HepG2 (cell line): Measurements from ENCODE around the gene DALRD3. TPM values are rescaled to one million over a fixed set of nuclear protein-coding genes. Genes with fewer than 3 reads are reported as not detected.

Experiments
- GPBP1L1 ChIP-seq: sonication (generic); formaldehyde crosslinking; IDR thresholded peaks from 2 replicates; pipeline ENCODE4 v1.5.0; 2020; ENCODE audit warnings: mild to moderate bottlenecking, missing genetic modification reagents
- KDM3A ChIP-seq: IDR thresholded peaks from 2 replicates; pipeline ENCODE4 v1.6.1; 2018; ENCODE audit warnings: low read depth, missing compliant biosample characterization
- LBX2 ChIP-seq: sonication (generic); formaldehyde crosslinking; IDR thresholded peaks from 2 replicates; pipeline ENCODE4 v1.5.0; 2020; ENCODE audit warnings: missing genetic modification reagents, mild to moderate bottlenecking, borderline replicate concordance
- NCOA1 ChIP-seq: sonication (generic); formaldehyde crosslinking; IDR thresholded peaks from 2 replicates; pipeline ENCODE4 v1.9.0; 2021; ENCODE audit warnings: missing genetic modification reagents
- NCOR1 ChIP-seq: fragments of 200-600 bp; sonication (generic); IDR thresholded peaks from 2 replicates; pipeline ENCODE4 v1.7.0; 2017; ENCODE audit warnings: antibody characterized with exemption, low read length, borderline replicate concordance
- NFATC3 ChIP-seq: sonication (generic); formaldehyde crosslinking; IDR thresholded peaks from 2 replicates; pipeline ENCODE4 v1.5.1; 2020; ENCODE audit warnings: mild to moderate bottlenecking, missing genetic modification reagents
- NR1H2 ChIP-seq: sonication (generic); formaldehyde crosslinking; IDR thresholded peaks from 2 replicates; pipeline ENCODE4 v1.8.1; 2022; ENCODE audit warnings: low read depth, missing genetic modification reagents, borderline replicate concordance
- NR2C2 ChIP-seq: sonication (generic); formaldehyde crosslinking; IDR thresholded peaks from 2 replicates; pipeline ENCODE4 v1.4.0; 2020; ENCODE audit warnings: missing genetic modification reagents, mild to moderate bottlenecking, moderate library complexity, borderline replicate concordance
- SALL2 ChIP-seq: sonication (generic); formaldehyde crosslinking; IDR thresholded peaks from 2 replicates; pipeline ENCODE4 v1.8.1; 2023; ENCODE audit warnings: mild to moderate bottlenecking, missing genetic modification reagents, inconsistent platforms
- SMARCC2 ChIP-seq: fragments of 450-650 bp; IDR thresholded peaks from 2 replicates; pipeline ENCODE4 v1.6.1; 2017; ENCODE audit warnings: antibody characterized with exemption, mild to moderate bottlenecking
- STAG1 ChIP-seq: sonication (generic); formaldehyde crosslinking; IDR thresholded peaks from 2 replicates; pipeline ENCODE4 v1.4.0; 2020; ENCODE audit warnings: missing genetic modification reagents
- ZNF136 ChIP-seq: sonication (generic); formaldehyde crosslinking; IDR thresholded peaks from 2 replicates; pipeline ENCODE4 v1.8.1; 2022; ENCODE audit warnings: low read depth, mild to moderate bottlenecking, moderate library complexity, missing genetic modification reagents
- ZNF138 ChIP-seq: sonication (generic); formaldehyde crosslinking; IDR thresholded peaks from 2 replicates; pipeline ENCODE4 v1.5.0; 2020; ENCODE audit warnings: mild to moderate bottlenecking, low read depth, missing genetic modification reagents
- ZNF337 ChIP-seq: sonication (generic); formaldehyde crosslinking; IDR thresholded peaks from 2 replicates; pipeline ENCODE4 v1.5.1; 2020; ENCODE audit warnings: missing genetic modification reagents, low read depth, mild to moderate bottlenecking, borderline replicate concordance
- ZNF546 ChIP-seq: sonication (generic); formaldehyde crosslinking; conservative IDR thresholded peaks from 2 replicates; pipeline ENCODE4 v1.8.1; 2023; ENCODE audit warnings: mild to moderate bottlenecking, missing genetic modification reagents
- ZSCAN20 ChIP-seq: sonication (generic); formaldehyde crosslinking; IDR thresholded peaks from 2 replicates; pipeline ENCODE4 v1.4.0; 2020; ENCODE audit warnings: missing genetic modification reagents, mild to moderate bottlenecking, borderline replicate concordance
- polyA plus RNA-seq, 8 experiments: library from polyadenylated mRNA; depleted of rRNA in 3 of 8; stranded (reverse) in 7 of 8; unstranded in 1 of 8; fragments of >200 nt; fragmentation: Illumina TruSeq in 4 of 8; extraction: Trizol in 4 of 8; gene quantifications; 2 replicates each; pipeline versions ENCODE4 v1.2.1 to v1.2.3, GENCODE V29; 2011 to 2016; ENCODE audit warnings: low read depth in 4 of 8, missing spikeins in 1 of 8, mixed read lengths in 1 of 8; ENCODE audit not compliant: insufficient read depth in 1 of 8
- total RNA-seq, 5 experiments: library from RNA; depleted of rRNA; stranded (reverse); fragments of >200 nt; fragmentation: Illumina TruSeq; extraction: Trizol; gene quantifications; 2 replicates each; pipeline ENCODE4 v1.2.3, GENCODE V29; 2016; ENCODE audit warnings: low read depth in 1 of 5
- TF ChIP-seq, protein P1 (sequence below): sonication (generic); formaldehyde crosslinking; IDR thresholded peaks from 2 replicates; pipeline ENCODE4 v1.5.1; 2020; ENCODE audit warnings: mild to moderate bottlenecking, missing genetic modification reagents, borderline replicate concordance
- TF ChIP-seq, protein P2 (sequence below): sonication (generic); formaldehyde crosslinking; IDR thresholded peaks from 2 replicates; pipeline ENCODE4 v1.4.0; 2020; ENCODE audit warnings: low read depth, mild to moderate bottlenecking, missing genetic modification reagents
- TF ChIP-seq, protein P3 (sequence below): sonication (generic); formaldehyde crosslinking; IDR thresholded peaks from 2 replicates; pipeline ENCODE4 v1.5.0; 2020; ENCODE audit warnings: missing genetic modification reagents
- TF ChIP-seq, protein P4 (sequence below): sonication (generic); formaldehyde crosslinking; IDR thresholded peaks from 2 replicates; pipeline ENCODE4 v1.4.0; 2020; ENCODE audit warnings: mild to moderate bottlenecking, low read depth, missing genetic modification reagents

DALRD3 gene
- total and polyA plus RNA-seq, 2 of the 13 experiments (the other 11 are each of a cell fraction or from before 2014, with no cell fraction given) = 19.9 to 36.5 TPM

- TF ChIP-seq NR1H2 (CRISPR knock-in tag) (no peak; the same call in 1 of the 2 replicates), NFATC3 (no peak), STAG1 (no peak), ZNF138 (CRISPR knock-in tag) (no peak), KDM3A (CRISPR knock-in tag) (no peak; the same call in 1 of the 2 replicates), SALL2 (CRISPR knock-in tag) (peak; percentile 85), NCOR1 (no peak), ZNF337 (CRISPR knock-in tag) (no peak), NR2C2 (no peak; the same call in 1 of the 2 replicates), GPBP1L1 (no peak), NCOA1 (no peak), LBX2 (CRISPR knock-in tag) (no peak), ZNF136 (CRISPR knock-in tag) (no peak), SMARCC2 (no peak), ZNF546 (CRISPR knock-in tag) (no peak), ZSCAN20 (CRISPR knock-in tag) (0 out of 2 replicates have a peak, but pooled peaks have one; percentile 79)
- TF ChIP-seq, protein P1, sequence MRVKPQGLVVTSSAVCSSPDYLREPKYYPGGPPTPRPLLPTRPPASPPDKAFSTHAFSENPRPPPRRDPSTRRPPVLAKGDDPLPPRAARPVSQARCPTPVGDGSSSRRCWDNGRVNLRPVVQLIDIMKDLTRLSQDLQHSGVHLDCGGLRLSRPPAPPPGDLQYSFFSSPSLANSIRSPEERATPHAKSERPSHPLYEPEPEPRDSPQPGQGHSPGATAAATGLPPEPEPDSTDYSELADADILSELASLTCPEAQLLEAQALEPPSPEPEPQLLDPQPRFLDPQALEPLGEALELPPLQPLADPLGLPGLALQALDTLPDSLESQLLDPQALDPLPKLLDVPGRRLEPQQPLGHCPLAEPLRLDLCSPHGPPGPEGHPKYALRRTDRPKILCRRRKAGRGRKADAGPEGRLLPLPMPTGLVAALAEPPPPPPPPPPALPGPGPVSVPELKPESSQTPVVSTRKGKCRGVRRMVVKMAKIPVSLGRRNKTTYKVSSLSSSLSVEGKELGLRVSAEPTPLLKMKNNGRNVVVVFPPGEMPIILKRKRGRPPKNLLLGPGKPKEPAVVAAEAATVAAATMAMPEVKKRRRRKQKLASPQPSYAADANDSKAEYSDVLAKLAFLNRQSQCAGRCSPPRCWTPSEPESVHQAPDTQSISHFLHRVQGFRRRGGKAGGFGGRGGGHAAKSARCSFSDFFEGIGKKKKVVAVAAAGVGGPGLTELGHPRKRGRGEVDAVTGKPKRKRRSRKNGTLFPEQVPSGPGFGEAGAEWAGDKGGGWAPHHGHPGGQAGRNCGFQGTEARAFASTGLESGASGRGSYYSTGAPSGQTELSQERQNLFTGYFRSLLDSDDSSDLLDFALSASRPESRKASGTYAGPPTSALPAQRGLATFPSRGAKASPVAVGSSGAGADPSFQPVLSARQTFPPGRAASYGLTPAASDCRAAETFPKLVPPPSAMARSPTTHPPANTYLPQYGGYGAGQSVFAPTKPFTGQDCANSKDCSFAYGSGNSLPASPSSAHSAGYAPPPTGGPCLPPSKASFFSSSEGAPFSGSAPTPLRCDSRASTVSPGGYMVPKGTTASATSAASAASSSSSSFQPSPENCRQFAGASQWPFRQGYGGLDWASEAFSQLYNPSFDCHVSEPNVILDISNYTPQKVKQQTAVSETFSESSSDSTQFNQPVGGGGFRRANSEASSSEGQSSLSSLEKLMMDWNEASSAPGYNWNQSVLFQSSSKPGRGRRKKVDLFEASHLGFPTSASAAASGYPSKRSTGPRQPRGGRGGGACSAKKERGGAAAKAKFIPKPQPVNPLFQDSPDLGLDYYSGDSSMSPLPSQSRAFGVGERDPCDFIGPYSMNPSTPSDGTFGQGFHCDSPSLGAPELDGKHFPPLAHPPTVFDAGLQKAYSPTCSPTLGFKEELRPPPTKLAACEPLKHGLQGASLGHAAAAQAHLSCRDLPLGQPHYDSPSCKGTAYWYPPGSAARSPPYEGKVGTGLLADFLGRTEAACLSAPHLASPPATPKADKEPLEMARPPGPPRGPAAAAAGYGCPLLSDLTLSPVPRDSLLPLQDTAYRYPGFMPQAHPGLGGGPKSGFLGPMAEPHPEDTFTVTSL = peak; percentile 57; the same call in 1 of the 2 replicates
- TF ChIP-seq, protein P2, sequence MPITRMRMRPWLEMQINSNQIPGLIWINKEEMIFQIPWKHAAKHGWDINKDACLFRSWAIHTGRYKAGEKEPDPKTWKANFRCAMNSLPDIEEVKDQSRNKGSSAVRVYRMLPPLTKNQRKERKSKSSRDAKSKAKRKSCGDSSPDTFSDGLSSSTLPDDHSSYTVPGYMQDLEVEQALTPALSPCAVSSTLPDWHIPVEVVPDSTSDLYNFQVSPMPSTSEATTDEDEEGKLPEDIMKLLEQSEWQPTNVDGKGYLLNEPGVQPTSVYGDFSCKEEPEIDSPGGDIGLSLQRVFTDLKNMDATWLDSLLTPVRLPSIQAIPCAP (CRISPR knock-in tag) = peak; percentile 75; the same call in 1 of the 2 replicates
- TF ChIP-seq, protein P3, sequence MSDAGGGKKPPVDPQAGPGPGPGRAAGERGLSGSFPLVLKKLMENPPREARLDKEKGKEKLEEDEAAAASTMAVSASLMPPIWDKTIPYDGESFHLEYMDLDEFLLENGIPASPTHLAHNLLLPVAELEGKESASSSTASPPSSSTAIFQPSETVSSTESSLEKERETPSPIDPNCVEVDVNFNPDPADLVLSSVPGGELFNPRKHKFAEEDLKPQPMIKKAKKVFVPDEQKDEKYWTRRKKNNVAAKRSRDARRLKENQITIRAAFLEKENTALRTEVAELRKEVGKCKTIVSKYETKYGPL (CRISPR knock-in tag) = no peak; the same call in 1 of the 2 replicates
- TF ChIP-seq, protein P4, sequence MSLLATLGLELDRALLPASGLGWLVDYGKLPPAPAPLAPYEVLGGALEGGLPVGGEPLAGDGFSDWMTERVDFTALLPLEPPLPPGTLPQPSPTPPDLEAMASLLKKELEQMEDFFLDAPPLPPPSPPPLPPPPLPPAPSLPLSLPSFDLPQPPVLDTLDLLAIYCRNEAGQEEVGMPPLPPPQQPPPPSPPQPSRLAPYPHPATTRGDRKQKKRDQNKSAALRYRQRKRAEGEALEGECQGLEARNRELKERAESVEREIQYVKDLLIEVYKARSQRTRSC (CRISPR knock-in tag) = no peak
Observed at GRCh38 chr3:49021213-49021812, 2.9 kb upstream of the DALRD3 start (continued).
